K562 (cell line): ENCODE results near the gene FRRS1. TPM values are rescaled to one million over a fixed set of nuclear protein-coding genes. Genes with fewer than 3 reads are reported as not detected.

Source experiments
- ATAC-seq: fragments of 200-7000 bp; cut with Tn5 transposase; 3 replicates; pipeline ENCODE4 v1.9.1; 2020; ENCODE audit warnings: moderate library complexity
- BruUV-seq: library from RNA; stranded (reverse); fragments of 400-500 nt; replicated peaks from 2 replicates; lab custom pipeline; 2021; lab: Mats Ljungman, UMichigan
- CTCF ChIA-PET: fragments of 300-600 bp; formaldehyde crosslinking; extraction: SDS; loops from one replicate; lab custom pipeline; 2021; ENCODE audit warnings: low intra/inter-chr PET ratio; lab: Yijun Ruan, JAX
- POLR2A ChIA-PET: fragments of 300-600, 350-650 bp; sonication (Branson Sonifier 250); formaldehyde crosslinking; extraction: SDS; loops from one replicate; lab custom pipeline; 2021; ENCODE audit warnings: antibody characterized with exemption, inconsistent platforms; lab: Yijun Ruan, JAX
- DNase-seq, 4 experiments: peaks; one replicate each; pipeline versions ENCODE4 v3.0.0 to v3.0.0-alpha.2; 2011 to 2018; ENCODE audit warnings: low spot score in 3 of 4, mixed read lengths in 3 of 4; ENCODE audit errors: extremely low read depth in 1 of 4
- FAIRE-seq: peaks from 2 replicates; lab custom pipeline; 2011; peaks lifted over from hg19 to GRCh38; lab: Jason Lieb, UNC
- H2AFZ ChIP-seq: 2 replicates; pipeline ENCODE4 v1.6.0; 2011; ENCODE audit warnings: low read depth, low read length, control low read depth, inconsistent platforms
- H3K27ac ChIP-seq: fragments of 200-600 bp; 3 replicates; pipeline ENCODE4 v1.8.0; 2011; ENCODE audit warnings: low read depth, mild to moderate bottlenecking, control low read depth, inconsistent platforms, low read length, moderate library complexity, mixed read lengths; ENCODE audit errors: extremely low read depth
- H3K27me3 ChIP-seq, 2 experiments: fragments of 300-600 bp in 1 of 2; 2 replicates in 1 of 2; 3 replicates in 1 of 2; pipeline versions ENCODE4 v1.6.0 to v1.8.0; 2011; ENCODE audit warnings: inconsistent platforms in 2 of 2, low read length in 2 of 2, mild to moderate bottlenecking in 1 of 2, mixed read lengths in 1 of 2, moderate library complexity in 1 of 2; ENCODE audit not compliant: control insufficient read depth in 2 of 2, insufficient read depth in 2 of 2
- H3K36me3 ChIP-seq: fragments of 300-600 bp; 3 replicates; pipeline ENCODE4 v1.8.0; 2011; ENCODE audit warnings: mild to moderate bottlenecking, low read length, inconsistent platforms; ENCODE audit not compliant: control insufficient read depth, insufficient read depth
- H3K4me1 ChIP-seq, 2 experiments: fragments of 200-600 bp in 1 of 2; replicated peaks in 1 of 2; 2 replicates in 1 of 2; 3 replicates in 1 of 2; pipeline versions ENCODE4 v1.5.1 to v1.8.0; 2011; ENCODE audit warnings: inconsistent platforms in 2 of 2, low read length in 2 of 2, mild to moderate bottlenecking in 1 of 2, mixed read lengths in 1 of 2, moderate library complexity in 1 of 2; ENCODE audit not compliant: control insufficient read depth in 2 of 2, insufficient read depth in 2 of 2
- H3K4me2 ChIP-seq: 2 replicates; pipeline ENCODE4 v1.6.1; 2011; ENCODE audit warnings: low read length, control low read depth, inconsistent platforms, mixed read lengths; ENCODE audit not compliant: insufficient read depth
- H3K4me3 ChIP-seq: fragments of 200-600 bp; sonication (generic), shearing (Covaris generic); 2 replicates; pipeline ENCODE4 v1.5.1; 2016; ENCODE audit warnings: control low read depth, inconsistent platforms
- H3K79me2 ChIP-seq: fragments of 200-600 bp; 3 replicates; pipeline ENCODE4 v1.8.0; 2011; ENCODE audit warnings: low read length, inconsistent platforms; ENCODE audit not compliant: control insufficient read depth, insufficient read depth
- H3K9ac ChIP-seq, 2 experiments: 2 replicates each; pipeline versions ENCODE4 v1.6.0 to v1.6.1; 2011; ENCODE audit warnings: low read depth in 2 of 2, low read length in 2 of 2, control low read depth in 1 of 2, inconsistent platforms in 1 of 2, mild to moderate bottlenecking in 1 of 2, mixed read lengths in 1 of 2; ENCODE audit not compliant: insufficient read depth in 1 of 2
- H3K9me1 ChIP-seq: one replicate; pipeline ENCODE4 v1.6.0; 2011; ENCODE audit warnings: inconsistent platforms, mild to moderate bottlenecking, low read length, moderate library complexity; ENCODE audit not compliant: control insufficient read depth, insufficient read depth
- H3K9me3 ChIP-seq: replicated peaks from 2 replicates; pipeline ENCODE4 v1.5.1; 2011; ENCODE audit warnings: low read depth, low read length, inconsistent platforms; ENCODE audit not compliant: control insufficient read depth, insufficient read depth
- H4K20me1 ChIP-seq: replicated peaks from 2 replicates; pipeline ENCODE4 v1.6.1; 2011; ENCODE audit warnings: low read length, inconsistent platforms, mixed read lengths; ENCODE audit not compliant: control insufficient read depth, insufficient read depth
- ATF1 ChIP-seq, 2 experiments: fragments of 450-650 bp in 1 of 2; IDR thresholded peaks; 2 replicates each; pipeline ENCODE4 v1.6.1; 2016; ENCODE audit warnings: missing compliant biosample characterization in 1 of 2, missing genetic modification characterization in 1 of 2
- CBX8 ChIP-seq: fragments of 200-600 bp; sonication (generic); IDR thresholded peaks from 2 replicates; pipeline ENCODE4 v1.6.1; 2012; ENCODE audit warnings: borderline replicate concordance, mixed run types, low read depth, mild to moderate bottlenecking, moderate library complexity, mixed read lengths, low read length, control low read depth, inconsistent platforms; ENCODE audit not compliant: poor library complexity, severe bottlenecking; ENCODE audit errors: extremely low read depth
- CLOCK ChIP-seq: fragments of 250-450 bp; sonication (Bioruptor Pico); IDR thresholded peaks from 2 replicates; pipeline ENCODE4 v1.4.0; 2020; ENCODE audit warnings: mild to moderate bottlenecking, moderate library complexity, borderline replicate concordance
- EP400 ChIP-seq: fragments of 450-650 bp; IDR thresholded peaks from 2 replicates; pipeline ENCODE4 v1.6.1; 2017; ENCODE audit warnings: antibody characterized with exemption, mild to moderate bottlenecking, moderate library complexity
- FOXM1 ChIP-seq, 2 experiments: fragments of 450-650 bp in 1 of 2; sonication (generic) in 1 of 2; formaldehyde crosslinking in 1 of 2; IDR thresholded peaks; 2 replicates each; pipeline versions ENCODE4 v1.6.1 to v1.9.0; 2017 to 2022; ENCODE audit warnings: low read depth in 2 of 2, mild to moderate bottlenecking in 2 of 2, missing genetic modification reagents in 1 of 2, moderate library complexity in 1 of 2
- GABPA ChIP-seq: fragments of 200-800 bp; sonication (Bioruptor generic); conservative IDR thresholded peaks from 2 replicates; pipeline ENCODE4 v1.6.1; 2016; ENCODE audit warnings: low read depth, missing genetic modification characterization, missing compliant biosample characterization
- GATAD2B ChIP-seq: fragments of 450-650 bp; IDR thresholded peaks from 2 replicates; pipeline ENCODE4 v1.6.1; 2017; ENCODE audit warnings: mild to moderate bottlenecking, borderline replicate concordance
- HMGN3 ChIP-seq: IDR thresholded peaks from 2 replicates; pipeline ENCODE4 v1.6.1; 2011; ENCODE audit warnings: borderline replicate concordance, low read depth, mild to moderate bottlenecking, mixed read lengths, low read length; ENCODE audit not compliant: insufficient read length; ENCODE audit errors: extremely low read depth
- KAT8 ChIP-seq: fragments of 450-650 bp; IDR thresholded peaks from 2 replicates; pipeline ENCODE4 v1.6.1; 2016; ENCODE audit warnings: low read depth, mild to moderate bottlenecking
- KDM1A ChIP-seq, 2 experiments: fragments of 450-650 bp; IDR thresholded peaks; 2 replicates each; pipeline ENCODE4 v1.6.1; 2016; ENCODE audit warnings: mild to moderate bottlenecking in 2 of 2
- KLF16 ChIP-seq: IDR thresholded peaks from 2 replicates; pipeline ENCODE4 v1.6.1; 2016; ENCODE audit warnings: antibody characterized with exemption
- MEF2D ChIP-seq: conservative IDR thresholded peaks from 2 replicates; pipeline ENCODE4 v1.6.1; 2016; ENCODE audit warnings: low read depth, missing genetic modification characterization, missing compliant biosample characterization
- MNT ChIP-seq, 2 experiments: fragments of 450-650 bp; conservative IDR thresholded peaks; 2 replicates each; pipeline ENCODE4 v1.6.1; 2017; ENCODE audit warnings: mild to moderate bottlenecking in 2 of 2, moderate library complexity in 2 of 2
- MTA1 ChIP-seq: fragments of 450-650 bp; IDR thresholded peaks from 2 replicates; pipeline ENCODE4 v1.6.1; 2017; ENCODE audit warnings: borderline replicate concordance
- NCOA1 ChIP-seq: fragments of 450-650 bp; IDR thresholded peaks from 2 replicates; pipeline ENCODE4 v1.6.1; 2016; ENCODE audit warnings: low read depth
- NONO ChIP-seq, 2 experiments: fragments of 200-400 bp in 1 of 2; fragments of 450-650 bp in 1 of 2; formaldehyde crosslinking in 1 of 2; IDR thresholded peaks; 2 replicates each; pipeline ENCODE4 v1.6.1; 2017; ENCODE audit warnings: low read depth in 2 of 2, mild to moderate bottlenecking in 2 of 2, moderate library complexity in 2 of 2, low read length in 1 of 2
- PTTG1 ChIP-seq: fragments of 450-650 bp; IDR thresholded peaks from 2 replicates; pipeline ENCODE4 v1.6.1; 2016; ENCODE audit warnings: low read depth, mild to moderate bottlenecking, missing genetic modification characterization, missing compliant biosample characterization
- SPI1 ChIP-seq: IDR thresholded peaks from 2 replicates; pipeline ENCODE4 v1.6.1; 2011; ENCODE audit warnings: low read depth, low read length, control low read depth, borderline replicate concordance
- in situ Hi-C: fragments of 300-500 bp; cut with MboI; formaldehyde crosslinking; loops from 4 replicates; pipeline ENCODE4 v1.15.0; 2018; ENCODE audit warnings: inconsistent platforms, mixed read lengths
- intact Hi-C: fragments of 100-400 bp; cut with micrococcal nuclease; formaldehyde crosslinking; loops from 2 replicates; pipeline ENCODE4 v1.14.2; 2022
- polyA plus RNA-seq, 8 experiments: library from polyadenylated mRNA; depleted of rRNA in 4 of 8; stranded (reverse) in 5 of 8; unstranded in 3 of 8; fragments of >200 nt; fragmentation: Nextera tagmentation in 2 of 8; fragmentation: Illumina TruSeq in 1 of 8; extraction: Ambion mirVana in 2 of 8; extraction: Trizol in 1 of 8; gene quantifications; 2 replicates each; pipeline versions ENCODE4 v1.2.1 to v1.2.3, GENCODE V29; 2011 to 2014; ENCODE audit warnings: inconsistent platforms in 1 of 8, missing spikeins in 1 of 8
- total RNA-seq, 7 experiments: library from RNA; depleted of rRNA in 6 of 7; stranded (reverse); fragments of >200 nt in 6 of 7; fragmentation: Illumina TruSeq in 2 of 7; extraction: Trizol in 2 of 7; gene quantifications; 2 replicates each; pipeline versions ENCODE4 v1.2.1 to v1.2.3, GENCODE V29; 2011 to 2021; ENCODE audit warnings: low replicate concordance in 1 of 7

FRRS1 gene
- total and polyA plus RNA-seq, 9 of the 15 experiments (the other 6 are each of a cell fraction or from before 2014, with no cell fraction given), result 0.87 to 54.0 (median 23.7) TPM

GRCh38 chr1:99771513-99771918 is 5.1 kb upstream of the FRRS1 start:
- no peaks in the 10 kb centered on the region for H3K9me1 ChIP-seq
- FAIRE-seq (peak; percentile 76), DNase-seq (peak; percentile 38 to 87 (median 47)), ATAC-seq (peak; percentile 28)
- no peaks in the 10 kb centered on the region for H3K27me3 ChIP-seq
- peaks cover 20 to 46% of the 10 kb centered on the region in 2 experiments for H3K4me1 ChIP-seq
- no peaks in the 10 kb centered on the region for H3K9me3 ChIP-seq
- peak overlapping the region; percentile 28 for H3K4me2 ChIP-seq
- intact Hi-C loops, result loop anchor here (5.0 kb wide), 1 partner anchor 36 kb away; no protein-coding TSS in a partner anchor
- no peaks in the 10 kb centered on the region for H3K36me3 ChIP-seq
- in situ Hi-C loops, result no loop called here
- 0 out of 2 replicates have a peak overlapping the region, but pooled peaks have one; percentile 56 for H2AFZ ChIP-seq
- H3K27ac ChIP-seq, result peak overlapping the region; percentile 70
- H3K4me3 ChIP-seq, result no peak overlapping the region
- H4K20me1 ChIP-seq, result no peaks in the 10 kb centered on the region
- H3K79me2 ChIP-seq, result peaks cover 1% of the 10 kb centered on the region; the same call in 1 of the 3 replicates
- ChIA-PET POLR2A (interaction anchor here (1.1 kb wide), 1 partner anchor 81 kb away, joined by 4 read pairs; no protein-coding TSS in a partner anchor), CTCF (no interaction called here)
- BruUV-seq, result no TSS peak
- peak overlapping the region in 1 of 2 experiments; percentile 48; a peak in 2 of 4 replicates for H3K9ac ChIP-seq
- peak; percentile 85 for TF ChIP-seq FOXM1 (IDR thresholded peaks at IDR 0.05; ENCODE audit: low read depth)
- no peak for TF ChIP-seq FOXM1 (CRISPR knock-in tag; IDR thresholded peaks at IDR 0.05; ENCODE audit: low read depth)
- 0 out of 2 replicates have a peak, but pooled peaks have one; percentile 28 for TF ChIP-seq GABPA (tag)
- TF ChIP-seq MTA1, result peak; percentile 47; the same call in 1 of the 2 replicates
- peak; percentile 54 for TF ChIP-seq HMGN3
- peak; percentile 92 for TF ChIP-seq GATAD2B
- TF ChIP-seq NONO (IDR thresholded peaks at IDR 0.05; ENCODE audit: low read depth in 2 of 2, low read length in 1 of 2), result 0 out of 4 replicates have a peak, but pooled peaks of 1 of the 2 experiments have one; percentile 53
- no peak for TF ChIP-seq PTTG1 (tag)
- peak; percentile 47 to 75 for TF ChIP-seq KDM1A (IDR thresholded peaks at IDR 0.05)
- no peak for TF ChIP-seq CBX8
- peak; percentile 74 for TF ChIP-seq MEF2D (tag)
- TF ChIP-seq NCOA1, result peak; percentile 65; the same call in 1 of the 2 replicates
- peak; percentile 17; the same call in 1 of the 2 replicates for TF ChIP-seq SPI1
- peak; percentile 15 to 42; a peak in 2 of 4 replicates for TF ChIP-seq MNT (conservative IDR thresholded peaks at IDR 0.05)
- TF ChIP-seq KAT8, result no peak
- TF ChIP-seq KLF16, result peak; percentile 79
- TF ChIP-seq CLOCK (CRISPR knock-in tag), result no peak
- peak; percentile 40 for TF ChIP-seq EP400
- TF ChIP-seq ATF1 (CRISPR knock-in tag; IDR thresholded peaks at IDR 0.05), result no peak
- TF ChIP-seq ATF1 (tag; IDR thresholded peaks at IDR 0.05), result peak; percentile 53
